HepG2 (cell line): ENCODE measurements around the gene EXTL2. TPM values are rescaled to one million over a fixed set of nuclear protein-coding genes. Genes with fewer than 3 reads are reported as not detected.
A peak's percentile ranks its signal among the peaks of the same experiment; 100 is the strongest.

Experiments
- E2F2 ChIP-seq: sonication (generic); formaldehyde crosslinking; IDR thresholded peaks from 2 replicates; pipeline ENCODE4 v1.4.0; 2020; ENCODE audit warnings: missing genetic modification reagents, borderline replicate concordance
- KDM4B ChIP-seq: sonication (generic); formaldehyde crosslinking; IDR thresholded peaks from 2 replicates; pipeline ENCODE4 v1.4.0; 2020; ENCODE audit warnings: missing genetic modification reagents
- MTF2 ChIP-seq: sonication (generic); formaldehyde crosslinking; IDR thresholded peaks from 2 replicates; pipeline ENCODE4 v1.5.0; 2020; ENCODE audit warnings: missing genetic modification reagents, borderline replicate concordance
- USF2 ChIP-seq, 2 experiments: sonication (generic) in 1 of 2; formaldehyde crosslinking in 1 of 2; IDR thresholded peaks; 2 replicates each; pipeline versions ENCODE4 v1.5.1 to v1.6.1; 2011 to 2020; ENCODE audit warnings: borderline replicate concordance in 1 of 2, low read depth in 1 of 2, low read length in 1 of 2, mild to moderate bottlenecking in 1 of 2, missing genetic modification reagents in 1 of 2, moderate library complexity in 1 of 2
- ZHX1 ChIP-seq: sonication (generic); formaldehyde crosslinking; IDR thresholded peaks from 2 replicates; pipeline ENCODE4 v1.8.1; 2022; ENCODE audit warnings: low read depth, mild to moderate bottlenecking, missing genetic modification reagents
- polyA plus RNA-seq, 8 experiments: library from polyadenylated mRNA; depleted of rRNA in 3 of 8; stranded (reverse) in 7 of 8; unstranded in 1 of 8; fragments of >200 nt; fragmentation: Illumina TruSeq in 4 of 8; extraction: Trizol in 4 of 8; gene quantifications; 2 replicates each; pipeline versions ENCODE4 v1.2.1 to v1.2.3, GENCODE V29; 2011 to 2016; ENCODE audit warnings: low read depth in 4 of 8, missing spikeins in 1 of 8, mixed read lengths in 1 of 8; ENCODE audit not compliant: insufficient read depth in 1 of 8
- total RNA-seq, 5 experiments: library from RNA; depleted of rRNA; stranded (reverse); fragments of >200 nt; fragmentation: Illumina TruSeq; extraction: Trizol; gene quantifications; 2 replicates each; pipeline ENCODE4 v1.2.3, GENCODE V29; 2016; ENCODE audit warnings: low read depth in 1 of 5
- TF ChIP-seq, protein P1 (sequence below): sonication (generic); formaldehyde crosslinking; conservative IDR thresholded peaks from 2 replicates; pipeline ENCODE4 v1.8.0; 2022; ENCODE audit warnings: low read depth, missing genetic modification reagents
- TF ChIP-seq, protein P2 (sequence below): sonication (generic); formaldehyde crosslinking; IDR thresholded peaks from 2 replicates; pipeline ENCODE4 v1.4.0; 2020; ENCODE audit warnings: missing genetic modification reagents
- TF ChIP-seq, protein P3 (sequence below), 2 experiments: sonication (generic) in 1 of 2; formaldehyde crosslinking in 1 of 2; IDR thresholded peaks; 2 replicates each; pipeline versions ENCODE4 v1.4.0 to v1.6.1; 2016 to 2020; ENCODE audit warnings: borderline replicate concordance in 1 of 2, low read depth in 1 of 2, mild to moderate bottlenecking in 1 of 2, missing genetic modification reagents in 1 of 2
- TF ChIP-seq, protein P4 (sequence below): IDR thresholded peaks from 2 replicates; pipeline ENCODE4 v1.6.1; 2016; ENCODE audit warnings: missing compliant biosample characterization, missing genetic modification reagents, borderline replicate concordance

EXTL2 gene
- total and polyA plus RNA-seq, 2 of the 13 experiments (the other 11 are each of a cell fraction or from before 2014, with no cell fraction given): 22.0 to 23.5 TPM

DNA sequence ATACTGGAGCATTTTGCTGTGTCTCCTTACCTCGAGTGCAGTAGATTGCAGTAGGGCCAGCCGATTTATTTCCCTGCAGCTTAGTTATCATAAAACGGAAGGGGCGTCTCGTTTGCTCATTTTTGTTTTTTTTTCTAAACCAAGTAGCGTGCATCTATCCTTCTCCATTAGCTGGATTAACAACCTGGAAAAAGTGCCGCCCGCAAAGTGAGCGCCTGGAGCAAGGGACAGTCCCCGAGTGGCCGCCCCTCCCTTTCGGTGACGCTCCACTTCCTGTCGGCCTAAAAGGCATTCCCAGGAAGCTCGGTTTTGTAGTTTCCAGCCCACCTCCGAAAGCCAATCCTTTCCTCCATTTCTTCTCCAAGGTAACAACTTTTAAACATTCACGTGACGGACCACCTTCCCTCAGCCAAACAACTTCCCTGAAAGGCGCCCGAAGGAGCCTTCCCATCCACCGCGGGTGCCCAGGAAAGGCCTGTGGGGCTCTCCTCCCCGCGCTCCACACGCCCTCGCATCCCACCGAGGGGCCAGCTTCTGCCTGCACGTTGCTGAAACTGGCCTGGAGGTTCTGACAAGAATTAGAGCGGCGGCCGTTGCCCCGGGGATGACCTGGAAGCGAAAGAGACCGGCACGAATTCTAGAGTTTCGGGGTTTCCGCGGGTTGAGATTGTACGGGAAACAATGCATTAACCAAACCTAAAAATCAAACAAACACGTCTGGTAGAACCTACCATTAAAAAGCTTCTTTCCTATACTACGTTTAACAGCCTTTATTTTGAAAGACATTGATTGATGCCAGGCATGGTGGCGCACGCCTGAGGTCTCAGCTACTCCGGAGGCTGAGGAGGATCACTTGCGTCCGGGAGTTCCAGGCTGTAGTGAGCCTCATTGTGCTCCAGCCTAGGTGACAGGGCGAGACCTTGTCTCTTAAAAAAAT is at the start of gene EXTL2 (continued):
- TF ChIP-seq ZHX1: no peak
- TF ChIP-seq E2F2 (CRISPR knock-in tag): 0 out of 2 replicates have a peak, but pooled peaks have one; percentile 38
- TF ChIP-seq, protein P1, sequence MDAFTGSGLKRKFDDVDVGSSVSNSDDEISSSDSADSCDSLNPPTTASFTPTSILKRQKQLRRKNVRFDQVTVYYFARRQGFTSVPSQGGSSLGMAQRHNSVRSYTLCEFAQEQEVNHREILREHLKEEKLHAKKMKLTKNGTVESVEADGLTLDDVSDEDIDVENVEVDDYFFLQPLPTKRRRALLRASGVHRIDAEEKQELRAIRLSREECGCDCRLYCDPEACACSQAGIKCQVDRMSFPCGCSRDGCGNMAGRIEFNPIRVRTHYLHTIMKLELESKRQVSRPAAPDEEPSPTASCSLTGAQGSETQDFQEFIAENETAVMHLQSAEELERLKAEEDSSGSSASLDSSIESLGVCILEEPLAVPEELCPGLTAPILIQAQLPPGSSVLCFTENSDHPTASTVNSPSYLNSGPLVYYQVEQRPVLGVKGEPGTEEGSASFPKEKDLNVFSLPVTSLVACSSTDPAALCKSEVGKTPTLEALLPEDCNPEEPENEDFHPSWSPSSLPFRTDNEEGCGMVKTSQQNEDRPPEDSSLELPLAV (CRISPR knock-in tag): no peak
- TF ChIP-seq KDM4B (CRISPR knock-in tag): no peak
- TF ChIP-seq, protein P2, sequence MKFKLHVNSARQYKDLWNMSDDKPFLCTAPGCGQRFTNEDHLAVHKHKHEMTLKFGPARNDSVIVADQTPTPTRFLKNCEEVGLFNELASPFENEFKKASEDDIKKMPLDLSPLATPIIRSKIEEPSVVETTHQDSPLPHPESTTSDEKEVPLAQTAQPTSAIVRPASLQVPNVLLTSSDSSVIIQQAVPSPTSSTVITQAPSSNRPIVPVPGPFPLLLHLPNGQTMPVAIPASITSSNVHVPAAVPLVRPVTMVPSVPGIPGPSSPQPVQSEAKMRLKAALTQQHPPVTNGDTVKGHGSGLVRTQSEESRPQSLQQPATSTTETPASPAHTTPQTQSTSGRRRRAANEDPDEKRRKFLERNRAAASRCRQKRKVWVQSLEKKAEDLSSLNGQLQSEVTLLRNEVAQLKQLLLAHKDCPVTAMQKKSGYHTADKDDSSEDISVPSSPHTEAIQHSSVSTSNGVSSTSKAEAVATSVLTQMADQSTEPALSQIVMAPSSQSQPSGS (CRISPR knock-in tag): no peak
- TF ChIP-seq, protein P3, sequence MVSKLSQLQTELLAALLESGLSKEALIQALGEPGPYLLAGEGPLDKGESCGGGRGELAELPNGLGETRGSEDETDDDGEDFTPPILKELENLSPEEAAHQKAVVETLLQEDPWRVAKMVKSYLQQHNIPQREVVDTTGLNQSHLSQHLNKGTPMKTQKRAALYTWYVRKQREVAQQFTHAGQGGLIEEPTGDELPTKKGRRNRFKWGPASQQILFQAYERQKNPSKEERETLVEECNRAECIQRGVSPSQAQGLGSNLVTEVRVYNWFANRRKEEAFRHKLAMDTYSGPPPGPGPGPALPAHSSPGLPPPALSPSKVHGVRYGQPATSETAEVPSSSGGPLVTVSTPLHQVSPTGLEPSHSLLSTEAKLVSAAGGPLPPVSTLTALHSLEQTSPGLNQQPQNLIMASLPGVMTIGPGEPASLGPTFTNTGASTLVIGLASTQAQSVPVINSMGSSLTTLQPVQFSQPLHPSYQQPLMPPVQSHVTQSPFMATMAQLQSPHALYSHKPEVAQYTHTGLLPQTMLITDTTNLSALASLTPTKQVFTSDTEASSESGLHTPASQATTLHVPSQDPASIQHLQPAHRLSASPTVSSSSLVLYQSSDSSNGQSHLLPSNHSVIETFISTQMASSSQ (IDR thresholded peaks at IDR 0.05; ENCODE audit: low read depth): no peak; the same call in 1 of the 2 replicates
- TF ChIP-seq, protein P3 (CRISPR knock-in tag; IDR thresholded peaks at IDR 0.05; ENCODE audit: borderline replicate concordance): no peak
- no peak for TF ChIP-seq USF2 (IDR thresholded peaks at IDR 0.05; ENCODE audit: low read depth, low read length)
- TF ChIP-seq USF2 (CRISPR knock-in tag; IDR thresholded peaks at IDR 0.05; ENCODE audit: borderline replicate concordance): no peak; the same call in 1 of the 2 replicates
- no peak for TF ChIP-seq MTF2
- TF ChIP-seq, protein P4, sequence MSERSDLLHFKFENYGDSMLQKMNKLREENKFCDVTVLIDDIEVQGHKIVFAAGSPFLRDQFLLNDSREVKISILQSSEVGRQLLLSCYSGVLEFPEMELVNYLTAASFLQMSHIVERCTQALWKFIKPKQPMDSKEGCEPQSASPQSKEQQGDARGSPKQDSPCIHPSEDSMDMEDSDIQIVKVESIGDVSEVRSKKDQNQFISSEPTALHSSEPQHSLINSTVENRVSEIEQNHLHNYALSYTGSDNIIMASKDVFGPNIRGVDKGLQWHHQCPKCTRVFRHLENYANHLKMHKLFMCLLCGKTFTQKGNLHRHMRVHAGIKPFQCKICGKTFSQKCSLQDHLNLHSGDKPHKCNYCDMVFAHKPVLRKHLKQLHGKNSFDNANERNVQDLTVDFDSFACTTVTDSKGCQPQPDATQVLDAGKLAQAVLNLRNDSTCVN (CRISPR knock-in tag): no peak
